Liver (tissue), 3 donors: ENCODE results near the gene LBH.

Source experiments
- ATF3 ChIP-seq: IDR thresholded peaks from 2 replicates; pipeline ENCODE4 v1.6.1; 2016; ENCODE audit warnings: antibody characterized with exemption
- CTCF ChIP-seq: fragments of 150-350 bp; IDR thresholded peaks from 2 replicates; pipeline ENCODE4 v1.5.1; 2017; ENCODE audit warnings: improper control_type of control experiment, low read depth, low read length; ENCODE audit not compliant: missing input control
- FOXA1 ChIP-seq: IDR thresholded peaks from 2 replicates; pipeline ENCODE4 v1.6.1; 2016; ENCODE audit warnings: antibody characterized with exemption
- GABPA ChIP-seq, 2 donors: IDR thresholded peaks in 1 of 2; conservative IDR thresholded peaks in 1 of 2; 2 replicates each; pipeline ENCODE4 v1.6.1; 2016; ENCODE audit warnings: antibody characterized with exemption in 2 of 2, mild to moderate bottlenecking in 1 of 2, moderate library complexity in 1 of 2
- HNF4G ChIP-seq: IDR thresholded peaks from 2 replicates; pipeline ENCODE4 v1.6.1; 2016; ENCODE audit warnings: antibody characterized with exemption
- MAX ChIP-seq: IDR thresholded peaks from 2 replicates; pipeline ENCODE4 v1.6.1; 2016; ENCODE audit warnings: antibody characterized with exemption
- NR2F2 ChIP-seq: IDR thresholded peaks from 2 replicates; pipeline ENCODE4 v1.6.1; 2016; ENCODE audit warnings: antibody characterized with exemption
- RAD21 ChIP-seq, 2 donors: IDR thresholded peaks; 2 replicates each; pipeline ENCODE4 v1.6.1; 2016; ENCODE audit warnings: antibody characterized with exemption in 2 of 2, mild to moderate bottlenecking in 2 of 2
- REST ChIP-seq: IDR thresholded peaks from 2 replicates; pipeline ENCODE4 v1.6.1; 2016; ENCODE audit warnings: antibody characterized with exemption, mild to moderate bottlenecking
- RXRA ChIP-seq, 2 donors: IDR thresholded peaks; 2 replicates each; pipeline ENCODE4 v1.6.1; 2017 to 2018; ENCODE audit warnings: antibody characterized with exemption in 2 of 2, mild to moderate bottlenecking in 1 of 2
- SP1 ChIP-seq: IDR thresholded peaks from 2 replicates; pipeline ENCODE4 v1.6.1; 2018; ENCODE audit warnings: antibody characterized with exemption, mild to moderate bottlenecking
- TAF1 ChIP-seq: conservative IDR thresholded peaks from 2 replicates; pipeline ENCODE4 v1.6.1; 2016; ENCODE audit warnings: antibody characterized with exemption, mild to moderate bottlenecking
- YY1 ChIP-seq: IDR thresholded peaks from 2 replicates; pipeline ENCODE4 v1.6.1; 2016; ENCODE audit warnings: antibody characterized with exemption, mild to moderate bottlenecking
- donor health status: healthy.
- donor health status: healthy.

- TF ChIP-seq RAD21 (IDR thresholded peaks at IDR 0.05) (no peak), CTCF (no peak), SP1 (no peak), MAX (no peak), YY1 (no peak), ATF3 (no peak), GABPA (IDR thresholded peaks at IDR 0.05 in 1 of 2, conservative IDR thresholded peaks at IDR 0.05 in 1 of 2) (no peak), HNF4G (no peak), NR2F2 (no peak), FOXA1 (no peak), TAF1 (no peak), REST (no peak), RXRA (IDR thresholded peaks at IDR 0.05) (no peak)
Measured at GRCh38 chr2:30287190-30287840, 56.0 kb downstream of the LBH start.
